IMR-90 (cell line): Measurements from ENCODE around the gene TMEM140. TPM values are rescaled to one million over a fixed set of nuclear protein-coding genes. Genes with fewer than 3 reads are reported as not detected.

ENCODE experiments used
- ATAC-seq: fragments of 200-7000 bp; cut with Tn5 transposase; 2 replicates; pipeline ENCODE4 v1.9.1; 2020; ENCODE audit warnings: low read depth, mild to moderate bottlenecking, moderate library complexity
- BruUV-seq: library from RNA; stranded (reverse); fragments of 400-500 nt; replicated peaks from 2 replicates; lab custom pipeline; 2021; lab: Mats Ljungman, UMichigan
- CTCF ChIA-PET: fragments of 300-600 bp; formaldehyde crosslinking; extraction: SDS; loops from one replicate; lab custom pipeline; 2021; ENCODE audit warnings: antibody characterized with exemption; lab: Yijun Ruan, JAX
- POLR2A ChIA-PET: fragments of 300-600 bp; sonication (Branson Sonifier 250); formaldehyde crosslinking; loops from one replicate; lab custom pipeline; 2022; ENCODE audit warnings: antibody characterized with exemption; ENCODE audit not compliant: unreplicated experiment; lab: Charles Lee
- DNase-seq: peaks from one replicate; pipeline ENCODE4 v3.0.0; 2013
- H2AFZ ChIP-seq: replicated peaks from 2 replicates; pipeline ENCODE3; 2013; ENCODE audit warnings: low read length, mild to moderate bottlenecking; ENCODE audit not compliant: poor library complexity
- H2AK5ac ChIP-seq: 2 replicates; pipeline ENCODE4 v1.6.1; 2013; ENCODE audit warnings: low read depth, low read length, inconsistent platforms
- H2AK9ac ChIP-seq: replicated peaks from 2 replicates; pipeline ENCODE3; 2013; ENCODE audit warnings: mild to moderate bottlenecking, low read depth, low read length, moderate library complexity; ENCODE audit not compliant: poor library complexity
- H2BK120ac ChIP-seq: 2 replicates; pipeline ENCODE4 v1.6.1; 2013; ENCODE audit warnings: low read depth, low read length, inconsistent platforms
- H2BK15ac ChIP-seq: 3 replicates; pipeline ENCODE4 v1.6.1; 2013; ENCODE audit warnings: low read depth, low read length, inconsistent platforms
- H2BK20ac ChIP-seq: 2 replicates; pipeline ENCODE4 v1.6.1; 2013; ENCODE audit warnings: low read depth, mild to moderate bottlenecking, inconsistent platforms, low read length, moderate library complexity
- H2BK5ac ChIP-seq: 2 replicates; pipeline ENCODE4 v1.6.1; 2013; ENCODE audit warnings: mild to moderate bottlenecking, low read depth, low read length, inconsistent platforms; ENCODE audit not compliant: poor library complexity, severe bottlenecking
- H3K14ac ChIP-seq: replicated peaks from 2 replicates; pipeline ENCODE4 v1.6.1; 2013; ENCODE audit warnings: low read depth, low read length, inconsistent platforms
- H3K18ac ChIP-seq: 2 replicates; pipeline ENCODE4 v1.6.1; 2013; ENCODE audit warnings: low read depth, low read length, control low read depth
- H3K23ac ChIP-seq: 2 replicates; pipeline ENCODE4 v1.6.1; 2013; ENCODE audit warnings: low read depth, low read length, inconsistent platforms
- H3K27ac ChIP-seq: 2 replicates; pipeline ENCODE4 v1.5.1; 2013; ENCODE audit warnings: mild to moderate bottlenecking, control low read depth, low read length; ENCODE audit not compliant: insufficient read depth
- H3K27me3 ChIP-seq: 2 replicates; pipeline ENCODE4 v1.6.1; 2013; ENCODE audit warnings: low read length; ENCODE audit not compliant: control insufficient read depth, insufficient read depth
- H3K36me3 ChIP-seq: 2 replicates; pipeline ENCODE4 v1.6.1; 2013; ENCODE audit warnings: low read length, mixed read lengths; ENCODE audit not compliant: control insufficient read depth, insufficient read depth
- H3K4ac ChIP-seq: 2 replicates; pipeline ENCODE4 v1.6.1; 2013; ENCODE audit warnings: low read depth, low read length, inconsistent platforms
- H3K4me1 ChIP-seq: 2 replicates; pipeline ENCODE4 v1.6.1; 2013; ENCODE audit warnings: low read length, mixed read lengths; ENCODE audit not compliant: control insufficient read depth, insufficient read depth
- H3K4me2 ChIP-seq: 2 replicates; pipeline ENCODE4 v1.6.1; 2013; ENCODE audit warnings: low read depth, mild to moderate bottlenecking, control low read depth, low read length, moderate library complexity
- H3K4me3 ChIP-seq: 2 replicates; pipeline ENCODE4 v1.5.1; 2013; ENCODE audit warnings: low read depth, mild to moderate bottlenecking, control low read depth, low read length, moderate library complexity; ENCODE audit not compliant: insufficient read depth
- H3K56ac ChIP-seq: 2 replicates; pipeline ENCODE4 v1.6.1; 2013; ENCODE audit warnings: low read length, inconsistent platforms; ENCODE audit not compliant: insufficient read depth; ENCODE audit errors: extremely low read depth
- H3K79me1 ChIP-seq, 2 experiments: 2 replicates each; pipeline ENCODE4 v1.6.1; 2013; ENCODE audit warnings: low read length in 2 of 2, inconsistent platforms in 1 of 2, low read depth in 1 of 2
- H3K9ac ChIP-seq: 2 replicates; pipeline ENCODE4 v1.6.1; 2013; ENCODE audit warnings: low read depth, low read length, control low read depth
- H3K9me1 ChIP-seq: 2 replicates; pipeline ENCODE4 v1.6.1; 2013; ENCODE audit warnings: low read length, inconsistent platforms; ENCODE audit not compliant: insufficient read depth
- H3K9me3 ChIP-seq: 2 replicates; pipeline ENCODE4 v1.6.1; 2013; ENCODE audit warnings: low read length; ENCODE audit not compliant: control insufficient read depth, insufficient read depth
- H4K20me1 ChIP-seq: 2 replicates; pipeline ENCODE4 v1.6.1; 2013; ENCODE audit warnings: low read length, inconsistent platforms; ENCODE audit not compliant: insufficient read depth
- H4K5ac ChIP-seq: 2 replicates; pipeline ENCODE4 v1.6.1; 2013; ENCODE audit warnings: mild to moderate bottlenecking, low read depth, low read length, control low read depth
- H4K8ac ChIP-seq, 2 experiments: 2 replicates each; pipeline ENCODE4 v1.6.1; 2013; ENCODE audit warnings: low read depth in 2 of 2, low read length in 2 of 2, control low read depth in 1 of 2, inconsistent platforms in 1 of 2
- H4K91ac ChIP-seq: 2 replicates; pipeline ENCODE4 v1.6.1; 2013; ENCODE audit warnings: low read depth, low read length, inconsistent platforms; ENCODE audit not compliant: insufficient read depth
- BHLHE40 ChIP-seq: fragments of 150-350 bp; IDR thresholded peaks from 2 replicates; pipeline ENCODE4 v1.6.1; 2016; ENCODE audit warnings: mild to moderate bottlenecking, low read depth, low read length
- CEBPB ChIP-seq: IDR thresholded peaks from 2 replicates; pipeline ENCODE4 v1.6.1; 2012; ENCODE audit warnings: low read depth, low read length, improper control_type of control experiment
- CHD1 ChIP-seq: IDR thresholded peaks from 2 replicates; pipeline ENCODE4 v1.6.1; 2012; ENCODE audit warnings: low read depth, low read length, improper control_type of control experiment
- FOS ChIP-seq: fragments of 150-350 bp; IDR thresholded peaks from 2 replicates; pipeline ENCODE4 v1.6.1; 2016; ENCODE audit warnings: low read depth, low read length
- MAFK ChIP-seq: IDR thresholded peaks from 2 replicates; pipeline ENCODE4 v1.6.1; 2012; ENCODE audit warnings: low read depth, low read length, improper control_type of control experiment
- MAZ ChIP-seq: IDR thresholded peaks from 2 replicates; pipeline ENCODE4 v1.6.1; 2012; ENCODE audit warnings: low read depth, mild to moderate bottlenecking, low read length, improper control_type of control experiment, moderate library complexity, borderline replicate concordance
- MXI1 ChIP-seq: IDR thresholded peaks from 2 replicates; pipeline ENCODE4 v1.6.1; 2012; ENCODE audit warnings: low read depth, mild to moderate bottlenecking, low read length, moderate library complexity, borderline replicate concordance
- NFE2L2 ChIP-seq: fragments of 150-350 bp; IDR thresholded peaks from 2 replicates; pipeline ENCODE4 v1.6.1; 2016; ENCODE audit warnings: low read depth, mild to moderate bottlenecking, low read length
- POLR2A ChIP-seq: IDR thresholded peaks from 2 replicates; pipeline ENCODE4 v1.6.1; 2012; ENCODE audit warnings: mild to moderate bottlenecking, low read depth, low read length
- RAD21 ChIP-seq: IDR thresholded peaks from 2 replicates; pipeline ENCODE4 v1.6.1; 2012; ENCODE audit warnings: low read length, improper control_type of control experiment
- RCOR1 ChIP-seq: IDR thresholded peaks from 2 replicates; pipeline ENCODE4 v1.6.1; 2012; ENCODE audit warnings: mild to moderate bottlenecking, low read length, improper control_type of control experiment; ENCODE audit not compliant: insufficient replicate concordance
- RFX5 ChIP-seq: IDR thresholded peaks from 2 replicates; pipeline ENCODE4 v1.8.0; 2012; ENCODE audit warnings: low read depth, mild to moderate bottlenecking, low read length, moderate library complexity
- SMC3 ChIP-seq: fragments of 150-350 bp; IDR thresholded peaks from 2 replicates; pipeline ENCODE4 v1.6.1; 2016; ENCODE audit warnings: low read depth, mild to moderate bottlenecking, antibody characterized with exemption, low read length, moderate library complexity
- whole genome bisulfite sequencing, 2 experiments: methylation state at CpG; one replicate each; pipeline versions ENCODE4 v1.1.5 to v1.1.7; 2013; ENCODE audit warnings: missing lambda C conversion rate in 2 of 2; ENCODE audit not compliant: insufficient read length in 1 of 2; ENCODE audit errors: extremely low coverage in 2 of 2; 5-methylcytosine and 5-hydroxymethylcytosine counted together
- dilution Hi-C: fragments of 300-500 bp; cut with HindIII; formaldehyde crosslinking; loops from one replicate; pipeline ENCODE4 v1.14.3; 2018; ENCODE audit warnings: low sequenced_read_pairs; ENCODE audit not compliant: unreplicated experiment
- in situ Hi-C: fragments of 300-500 bp; cut with MboI; formaldehyde crosslinking; loops from 3 replicates; pipeline ENCODE4 v1.14.3; 2019; ENCODE audit warnings: low sequenced_read_pairs, inconsistent platforms, mixed read lengths
- intact Hi-C: fragments of 100-400 bp; cut with micrococcal nuclease; formaldehyde crosslinking; loops from 2 replicates; pipeline ENCODE4 v1.10.0; 2022
- polyA plus RNA-seq, 3 experiments: library from polyadenylated mRNA; depleted of rRNA; stranded (reverse); fragments of >200 nt; gene quantifications; 2 replicates each; pipeline ENCODE4 v1.2.3, GENCODE V29; 2012; ENCODE audit warnings: low replicate concordance in 1 of 3
- total RNA-seq: library from RNA; depleted of rRNA; stranded (reverse); fragments of >200 nt; gene quantifications from 2 replicates; pipeline ENCODE4 v1.2.3, GENCODE V29; 2012
- TF ChIP-seq, protein P1 (sequence below): fragments of 150-350 bp; IDR thresholded peaks from 2 replicates; pipeline ENCODE4 v1.6.1; 2016; ENCODE audit warnings: low read depth, mild to moderate bottlenecking, low read length, moderate library complexity, borderline replicate concordance
- TF ChIP-seq, protein P2 (sequence below): conservative IDR thresholded peaks from 2 replicates; pipeline ENCODE4 v1.5.1; 2012; ENCODE audit warnings: mild to moderate bottlenecking, low read depth, low read length, improper control_type of control experiment
- TF ChIP-seq, protein P3 (sequence below): fragments of 150-350 bp; IDR thresholded peaks from 2 replicates; pipeline ENCODE4 v1.6.1; 2017; ENCODE audit warnings: mild to moderate bottlenecking, antibody characterized with exemption, low read length, low read depth

Gene TMEM140
- total and polyA plus RNA-seq, 2 of the 4 experiments (the other 2 are of a cell fraction) = 0.24 to 0.72 TPM

DNA sequence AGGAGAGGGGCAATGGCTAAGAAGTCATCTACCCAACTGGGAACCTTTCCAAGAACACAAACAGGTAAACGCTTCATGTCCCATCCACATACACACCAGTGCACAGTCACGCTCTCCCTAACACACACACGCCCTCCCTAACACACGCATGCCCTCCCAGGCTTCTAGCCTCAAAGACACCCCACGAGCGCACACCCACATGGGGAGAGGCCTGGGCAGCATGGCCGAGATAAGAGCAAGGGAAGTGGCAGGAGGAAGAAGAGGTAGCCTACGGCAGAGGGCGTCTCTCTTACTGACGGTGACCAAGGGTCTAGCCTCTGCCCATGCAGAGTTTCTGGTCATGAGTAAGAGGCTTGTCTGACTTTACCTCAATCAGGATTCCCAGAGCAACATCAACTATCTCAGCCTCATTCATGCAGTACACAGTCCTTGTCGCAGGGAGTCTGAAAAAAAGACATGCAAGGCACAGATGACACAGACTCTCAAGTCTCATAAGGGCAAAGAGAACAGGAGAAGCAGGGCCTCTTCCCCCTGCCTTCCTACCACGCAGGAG is 19.6 kb downstream of the TMEM140 start:
- no peak overlapping the region for H3K9ac ChIP-seq
- ATAC-seq (no peak), DNase-seq (no peak)
- H2AFZ ChIP-seq = no peak overlapping the region
- no peak overlapping the region for H3K56ac ChIP-seq
- no peak overlapping the region for H2BK5ac ChIP-seq
- no peak overlapping the region for H3K14ac ChIP-seq
- intact Hi-C loops (no loop called here), dilution Hi-C loops (no loop called here), in situ Hi-C loops (loop anchor here (10.0 kb wide), 2 partner anchors 183 to 483 kb away; partner anchors contain the start of gene AGBL3)
- ChIA-PET POLR2A (no interaction called here), CTCF (no interaction called here)
- H2AK5ac ChIP-seq = no peak overlapping the region
- H4K8ac ChIP-seq = no peak overlapping the region
- no peak overlapping the region for H2BK15ac ChIP-seq
- no peak overlapping the region for H2BK20ac ChIP-seq
- H4K5ac ChIP-seq = no peak overlapping the region
- H3K4me2 ChIP-seq = no peak overlapping the region
- no peak overlapping the region; the same call in 1 of the 2 replicates for H3K23ac ChIP-seq
- no peak overlapping the region for H2BK120ac ChIP-seq
- peaks cover 30 to 55% of the 10 kb centered on the region in 2 experiments for H3K79me1 ChIP-seq
- no peak overlapping the region for H3K4ac ChIP-seq
- no TSS peak for BruUV-seq
- H3K27ac ChIP-seq = no peak overlapping the region
- peaks cover 20% of the 10 kb centered on the region for H3K9me1 ChIP-seq
- no peak overlapping the region for H3K4me3 ChIP-seq
- H3K27me3 ChIP-seq = no peaks in the 10 kb centered on the region
- H3K36me3 ChIP-seq = peaks cover 42% of the 10 kb centered on the region
- H4K91ac ChIP-seq = no peak overlapping the region
- 100% methylated on average over 1 of the region's 12 CpGs; no CpG with 5 or more reads in 1 of the 2 experiments for WGBS, 2 experiments
- H2AK9ac ChIP-seq = peak overlapping the region; percentile 51
- H3K4me1 ChIP-seq = peaks cover 12% of the 10 kb centered on the region
- H3K9me3 ChIP-seq = no peaks in the 10 kb centered on the region
- H3K18ac ChIP-seq = no peak overlapping the region
- 0 out of 2 replicates have a peak, but pooled peaks cover 4% of the 10 kb centered on the region for H4K20me1 ChIP-seq
- TF ChIP-seq SMC3 (no peak), BHLHE40 (no peak), RCOR1 (no peak), POLR2A (no peak), MXI1 (no peak), RFX5 (no peak), MAZ (no peak), FOS (no peak), MAFK (no peak), CHD1 (no peak), RAD21 (no peak), NFE2L2 (no peak), CEBPB (no peak)
- TF ChIP-seq, protein P1, sequence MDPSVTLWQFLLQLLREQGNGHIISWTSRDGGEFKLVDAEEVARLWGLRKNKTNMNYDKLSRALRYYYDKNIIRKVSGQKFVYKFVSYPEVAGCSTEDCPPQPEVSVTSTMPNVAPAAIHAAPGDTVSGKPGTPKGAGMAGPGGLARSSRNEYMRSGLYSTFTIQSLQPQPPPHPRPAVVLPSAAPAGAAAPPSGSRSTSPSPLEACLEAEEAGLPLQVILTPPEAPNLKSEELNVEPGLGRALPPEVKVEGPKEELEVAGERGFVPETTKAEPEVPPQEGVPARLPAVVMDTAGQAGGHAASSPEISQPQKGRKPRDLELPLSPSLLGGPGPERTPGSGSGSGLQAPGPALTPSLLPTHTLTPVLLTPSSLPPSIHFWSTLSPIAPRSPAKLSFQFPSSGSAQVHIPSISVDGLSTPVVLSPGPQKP = no peak
- TF ChIP-seq, protein P2, sequence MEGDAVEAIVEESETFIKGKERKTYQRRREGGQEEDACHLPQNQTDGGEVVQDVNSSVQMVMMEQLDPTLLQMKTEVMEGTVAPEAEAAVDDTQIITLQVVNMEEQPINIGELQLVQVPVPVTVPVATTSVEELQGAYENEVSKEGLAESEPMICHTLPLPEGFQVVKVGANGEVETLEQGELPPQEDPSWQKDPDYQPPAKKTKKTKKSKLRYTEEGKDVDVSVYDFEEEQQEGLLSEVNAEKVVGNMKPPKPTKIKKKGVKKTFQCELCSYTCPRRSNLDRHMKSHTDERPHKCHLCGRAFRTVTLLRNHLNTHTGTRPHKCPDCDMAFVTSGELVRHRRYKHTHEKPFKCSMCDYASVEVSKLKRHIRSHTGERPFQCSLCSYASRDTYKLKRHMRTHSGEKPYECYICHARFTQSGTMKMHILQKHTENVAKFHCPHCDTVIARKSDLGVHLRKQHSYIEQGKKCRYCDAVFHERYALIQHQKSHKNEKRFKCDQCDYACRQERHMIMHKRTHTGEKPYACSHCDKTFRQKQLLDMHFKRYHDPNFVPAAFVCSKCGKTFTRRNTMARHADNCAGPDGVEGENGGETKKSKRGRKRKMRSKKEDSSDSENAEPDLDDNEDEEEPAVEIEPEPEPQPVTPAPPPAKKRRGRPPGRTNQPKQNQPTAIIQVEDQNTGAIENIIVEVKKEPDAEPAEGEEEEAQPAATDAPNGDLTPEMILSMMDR = no peak
- TF ChIP-seq, protein P3, sequence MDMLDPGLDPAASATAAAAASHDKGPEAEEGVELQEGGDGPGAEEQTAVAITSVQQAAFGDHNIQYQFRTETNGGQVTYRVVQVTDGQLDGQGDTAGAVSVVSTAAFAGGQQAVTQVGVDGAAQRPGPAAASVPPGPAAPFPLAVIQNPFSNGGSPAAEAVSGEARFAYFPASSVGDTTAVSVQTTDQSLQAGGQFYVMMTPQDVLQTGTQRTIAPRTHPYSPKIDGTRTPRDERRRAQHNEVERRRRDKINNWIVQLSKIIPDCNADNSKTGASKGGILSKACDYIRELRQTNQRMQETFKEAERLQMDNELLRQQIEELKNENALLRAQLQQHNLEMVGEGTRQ = no peak
